NCI-H524 treated with DMSO at 0.1 percent for 48 hours (cell line): ENCODE results near the gene LIMA1.

Experiments used
- DNase-seq: peaks from one replicate; lab custom pipeline; 2025; lab: John Stamatoyannopoulos, UW

The LIMA1 gene

GRCh38 chr12:50129290-50129689, 154.0 kb downstream of the LIMA1 start:
- no peak for DNase-seq

DNA sequence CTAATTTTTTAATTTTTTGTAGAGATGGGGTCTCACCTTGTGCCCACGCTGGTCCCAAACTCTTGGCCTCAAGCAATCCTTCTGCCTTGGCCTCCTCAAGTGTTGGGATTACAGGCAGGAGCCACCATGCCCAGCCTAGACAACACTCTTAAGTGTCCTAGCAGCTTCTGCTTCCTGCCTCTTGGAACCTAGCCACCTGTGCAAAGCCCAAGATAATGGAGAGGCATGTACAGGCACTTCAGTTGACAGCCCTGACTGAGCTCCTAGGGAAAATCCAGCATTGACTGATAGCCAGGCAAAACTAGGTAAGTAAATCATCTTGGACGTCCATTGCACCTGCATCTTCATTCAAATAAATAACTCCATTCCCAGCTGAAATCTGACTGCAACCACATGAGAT, 155.8 kb downstream of the LIMA1 start:
- DNase-seq: no peak
